ENCODE results near the gene RPS25.

RPS25 gene

DNA sequence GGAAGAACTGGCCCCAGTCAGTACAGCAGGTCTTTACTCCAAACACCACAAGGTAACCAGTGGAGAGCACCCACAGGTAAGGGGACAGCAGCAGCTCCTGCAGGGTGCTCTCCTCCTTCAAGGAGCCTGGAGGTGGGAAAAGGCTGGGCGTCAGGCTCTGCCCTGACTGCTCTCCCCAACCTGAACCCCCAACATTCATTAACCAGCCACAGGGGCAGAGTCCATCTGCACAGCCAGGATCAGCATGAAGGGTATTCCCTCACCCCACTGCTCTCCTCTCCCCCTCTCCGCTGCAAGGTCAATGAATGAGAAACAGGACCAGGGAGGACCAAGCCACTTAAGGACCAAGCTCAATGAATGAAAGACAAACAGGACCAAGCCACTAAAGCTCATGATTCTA is 8.8 kb upstream of the RPS25 start:
- Histone ChIP-seq H3K36me3 (ENCODE audit: insufficient read depth, low read length) (peaks cover 66% of the 10 kb centered on the region), H3K9ac (ENCODE audit: low read length) (no peak overlapping the region), H3K4me3 (ENCODE audit: low read depth, low read length, poor library complexity, severe bottlenecking) (no peak overlapping the region), H3K4me2 (ENCODE audit: low read length) (no peak overlapping the region), H4K20me1 (ENCODE audit: insufficient read depth, low read length) (no peaks in the 10 kb centered on the region), H3K27ac (ENCODE audit: low read depth, low read length, poor library complexity, severe bottlenecking) (no peak overlapping the region), H3K27me3 (ENCODE audit: insufficient read depth, low read length) (no peaks in the 10 kb centered on the region), H3K9me2 (ENCODE audit: low read depth, low read length) (no peaks in the 10 kb centered on the region), H3K4me1 (ENCODE audit: insufficient read depth, low read length, severe bottlenecking) (peaks cover 19% of the 10 kb centered on the region), H3K79me2 (ENCODE audit: insufficient read depth, low read length) (0 out of 2 replicates have a peak, but pooled peaks cover 5% of the 10 kb centered on the region), H2AFZ (ENCODE audit: low read length) (no peak overlapping the region), H3K9me3 (ENCODE audit: low read length) (no peaks in the 10 kb centered on the region), H3F3A (ENCODE audit: insufficient read depth, low read length) (no peaks in the 10 kb centered on the region)
- no peak for TF ChIP-seq EZH2 (IDR thresholded peaks at IDR 0.05; ENCODE audit: borderline replicate concordance, low read length)
- TF ChIP-seq, protein P1, sequence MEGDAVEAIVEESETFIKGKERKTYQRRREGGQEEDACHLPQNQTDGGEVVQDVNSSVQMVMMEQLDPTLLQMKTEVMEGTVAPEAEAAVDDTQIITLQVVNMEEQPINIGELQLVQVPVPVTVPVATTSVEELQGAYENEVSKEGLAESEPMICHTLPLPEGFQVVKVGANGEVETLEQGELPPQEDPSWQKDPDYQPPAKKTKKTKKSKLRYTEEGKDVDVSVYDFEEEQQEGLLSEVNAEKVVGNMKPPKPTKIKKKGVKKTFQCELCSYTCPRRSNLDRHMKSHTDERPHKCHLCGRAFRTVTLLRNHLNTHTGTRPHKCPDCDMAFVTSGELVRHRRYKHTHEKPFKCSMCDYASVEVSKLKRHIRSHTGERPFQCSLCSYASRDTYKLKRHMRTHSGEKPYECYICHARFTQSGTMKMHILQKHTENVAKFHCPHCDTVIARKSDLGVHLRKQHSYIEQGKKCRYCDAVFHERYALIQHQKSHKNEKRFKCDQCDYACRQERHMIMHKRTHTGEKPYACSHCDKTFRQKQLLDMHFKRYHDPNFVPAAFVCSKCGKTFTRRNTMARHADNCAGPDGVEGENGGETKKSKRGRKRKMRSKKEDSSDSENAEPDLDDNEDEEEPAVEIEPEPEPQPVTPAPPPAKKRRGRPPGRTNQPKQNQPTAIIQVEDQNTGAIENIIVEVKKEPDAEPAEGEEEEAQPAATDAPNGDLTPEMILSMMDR (IDR thresholded peaks at IDR 0.05; ENCODE audit: low read length): no peak

DNA sequence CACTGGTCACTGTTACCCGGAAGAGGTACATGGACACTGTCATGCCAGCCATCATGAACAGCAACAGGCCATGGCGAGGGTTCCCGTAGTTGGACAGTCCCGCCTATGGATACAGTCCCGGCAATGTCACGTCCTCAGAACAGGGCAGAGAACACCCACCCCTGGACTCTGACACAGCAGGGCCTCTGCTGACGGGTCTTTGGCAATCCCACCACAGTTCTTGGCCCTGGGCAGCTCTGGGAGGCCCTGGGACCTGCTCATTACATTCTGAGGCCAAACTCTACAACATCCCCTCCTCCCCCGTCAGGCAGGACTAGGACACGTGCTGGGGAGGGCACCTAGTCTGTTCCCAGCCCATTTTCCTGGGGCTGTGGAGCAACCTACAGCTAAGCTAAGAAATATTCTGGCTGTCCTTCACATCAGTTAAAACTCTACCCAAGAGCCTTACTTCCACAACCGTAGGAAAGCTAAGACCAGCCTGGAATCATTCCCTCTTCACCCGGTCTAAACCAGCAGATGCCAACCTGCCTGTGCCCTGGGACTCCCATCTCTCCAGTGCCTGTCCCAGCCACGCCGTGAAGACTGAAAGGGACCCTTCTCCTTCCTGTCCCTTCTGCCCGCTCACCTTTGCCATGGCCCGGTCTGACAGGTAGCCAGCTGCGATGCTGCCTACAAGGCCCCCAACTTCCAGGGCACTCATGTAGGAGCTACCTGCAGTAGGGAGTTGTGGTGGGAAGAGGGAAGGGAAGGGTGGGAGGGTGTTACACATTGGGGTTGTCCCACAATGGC is 8.0 kb upstream of the RPS25 start:
- Histone ChIP-seq H3K9me3 (ENCODE audit: low read length) (no peaks in the 10 kb centered on the region), H3K36me3 (ENCODE audit: insufficient read depth, low read length) (peaks cover 73% of the 10 kb centered on the region), H3F3A (ENCODE audit: insufficient read depth, low read length) (no peaks in the 10 kb centered on the region), H3K4me1 (ENCODE audit: insufficient read depth, low read length, severe bottlenecking) (peaks cover 19% of the 10 kb centered on the region), H3K9ac (ENCODE audit: low read length) (no peak overlapping the region), H2AFZ (ENCODE audit: low read length) (no peak overlapping the region), H3K27ac (ENCODE audit: low read depth, low read length, poor library complexity, severe bottlenecking) (no peak overlapping the region), H4K20me1 (ENCODE audit: insufficient read depth, low read length) (no peaks in the 10 kb centered on the region), H3K79me2 (ENCODE audit: insufficient read depth, low read length) (0 out of 2 replicates have a peak, but pooled peaks cover 5% of the 10 kb centered on the region), H3K4me3 (ENCODE audit: low read depth, low read length, poor library complexity, severe bottlenecking) (no peak overlapping the region), H3K4me2 (ENCODE audit: low read length) (no peak overlapping the region), H3K27me3 (ENCODE audit: insufficient read depth, low read length) (no peaks in the 10 kb centered on the region), H3K9me2 (ENCODE audit: low read depth, low read length) (no peaks in the 10 kb centered on the region)
- TF ChIP-seq EZH2 (IDR thresholded peaks at IDR 0.05; ENCODE audit: borderline replicate concordance, low read length): no peak
- TF ChIP-seq, protein P1 (IDR thresholded peaks at IDR 0.05; ENCODE audit: low read length): no peak

DNA sequence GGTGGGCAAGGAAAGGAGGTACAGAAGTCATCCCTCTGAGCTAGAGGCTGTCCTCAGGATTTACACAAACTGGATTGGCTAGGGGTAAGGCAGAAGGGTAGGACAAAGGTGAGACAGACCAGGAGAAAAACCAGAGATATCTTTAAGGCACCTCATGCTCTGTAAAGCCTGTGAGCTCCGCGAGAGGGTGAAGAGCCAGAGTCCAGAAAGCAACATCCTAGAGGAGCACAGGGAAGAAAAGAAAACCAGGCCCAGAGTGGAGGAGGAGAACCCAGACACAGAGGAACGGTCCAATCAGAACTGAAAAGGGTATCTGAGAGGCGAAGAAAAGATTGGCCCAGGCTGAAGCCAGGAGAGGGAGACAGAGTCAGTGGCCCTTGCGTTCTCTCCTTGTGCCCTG is 7.4 kb upstream of the RPS25 start:
- Histone ChIP-seq H3F3A (ENCODE audit: insufficient read depth, low read length) (no peaks in the 10 kb centered on the region), H4K20me1 (ENCODE audit: insufficient read depth, low read length) (no peaks in the 10 kb centered on the region), H3K79me2 (ENCODE audit: insufficient read depth, low read length) (0 out of 2 replicates have a peak, but pooled peaks cover 5% of the 10 kb centered on the region), H2AFZ (ENCODE audit: low read length) (no peak overlapping the region), H3K4me2 (ENCODE audit: low read length) (no peak overlapping the region), H3K9me2 (ENCODE audit: low read depth, low read length) (no peaks in the 10 kb centered on the region), H3K4me3 (ENCODE audit: low read depth, low read length, poor library complexity, severe bottlenecking) (no peak overlapping the region), H3K27me3 (ENCODE audit: insufficient read depth, low read length) (no peaks in the 10 kb centered on the region), H3K4me1 (ENCODE audit: insufficient read depth, low read length, severe bottlenecking) (peaks cover 19% of the 10 kb centered on the region), H3K27ac (ENCODE audit: low read depth, low read length, poor library complexity, severe bottlenecking) (peak overlapping the region; percentile 2), H3K9ac (ENCODE audit: low read length) (no peak overlapping the region), H3K36me3 (ENCODE audit: insufficient read depth, low read length) (peaks cover 78% of the 10 kb centered on the region), H3K9me3 (ENCODE audit: low read length) (no peaks in the 10 kb centered on the region)
- TF ChIP-seq, protein P1 (IDR thresholded peaks at IDR 0.05; ENCODE audit: low read length): no peak
- TF ChIP-seq EZH2 (IDR thresholded peaks at IDR 0.05; ENCODE audit: borderline replicate concordance, low read length): no peak

Data from OCI-LY1 (cell line).